Measurements from ENCODE around the gene MRPL42. TPM values are rescaled to one million over a fixed set of nuclear protein-coding genes. Genes with fewer than 3 reads are reported as not detected.
"Not testable (repeated sequence)": the region's sequence is repeated elsewhere in the genome, so short reads cannot be mapped to it uniquely, and the experiment has no call there.

The MRPL42 gene
- total RNA-seq, 1 donor from 2014 or later = 287 TPM

GRCh38 chr12:93482721-93483120 lies 15.4 kb downstream of the MRPL42 start:
- Histone ChIP-seq H3F3A (ENCODE audit: low read depth) (no peaks in the 10 kb centered on the region), H3K9ac (no peak overlapping the region), H4K20me1 (ENCODE audit: low read depth) (peaks cover 36% of the 10 kb centered on the region), H3K9me3 (ENCODE audit: low read depth) (no peaks in the 10 kb centered on the region), H3K27ac (no peak overlapping the region), H2AFZ (replicated peaks) (no peak overlapping the region), H3K79me2 (ENCODE audit: low read depth) (peaks cover 38% of the 10 kb centered on the region), H3K27me3 (no peaks in the 10 kb centered on the region), H3K4me3 (no peak overlapping the region), H3K4me2 (no peak overlapping the region), H3K36me3 (peaks cover 38% of the 10 kb centered on the region), H3K4me1 (no peaks in the 10 kb centered on the region)
- DNase-seq (ENCODE audit: low spot score) = no peak
- H3K27me3 Mint-ChIP-seq (ENCODE audit: insufficient read depth, low read depth) = no peaks in the 10 kb centered on the region
- no peak overlapping the region for H3K27ac Mint-ChIP-seq
- no peaks in the 10 kb centered on the region for H3K9me3 Mint-ChIP-seq
- H3K4me1 Mint-ChIP-seq = no peaks in the 10 kb centered on the region
- H3K4me3 Mint-ChIP-seq = no peak overlapping the region
- peaks cover 12% of the 10 kb centered on the region for H3K36me3 Mint-ChIP-seq
- TF ChIP-seq EZH2 (IDR thresholded peaks at IDR 0.05) (no peak), CTCF (IDR thresholded peaks at IDR 0.05) (no peak), EZH2phosphoT487 (IDR thresholded peaks at IDR 0.05) (no peak)

- no peak overlapping the region for H3K4me3 ChIP-seq
- no peaks in the 10 kb centered on the region for H3K27me3 ChIP-seq
- no peak overlapping the region for H2AFZ ChIP-seq (replicated peaks)
- H3K4me2 ChIP-seq = no peak overlapping the region
- Mint-ChIP-seq H3K36me3 (peaks cover 12% of the 10 kb centered on the region), H3K4me3 (no peak overlapping the region), H3K27me3 (ENCODE audit: insufficient read depth, low read depth) (no peaks in the 10 kb centered on the region), H3K27ac (no peak overlapping the region), H3K4me1 (no peaks in the 10 kb centered on the region), H3K9me3 (no peaks in the 10 kb centered on the region)
- TF ChIP-seq CTCF (IDR thresholded peaks at IDR 0.05) (no peak), EZH2phosphoT487 (IDR thresholded peaks at IDR 0.05) (no peak), EZH2 (IDR thresholded peaks at IDR 0.05) (no peak)
- H3K9me3 ChIP-seq (ENCODE audit: low read depth) = no peaks in the 10 kb centered on the region
- DNase-seq (ENCODE audit: low spot score) = no peak
- no peak overlapping the region for H3K27ac ChIP-seq
- H3K36me3 ChIP-seq = peaks cover 40% of the 10 kb centered on the region
- no peaks in the 10 kb centered on the region for H3K4me1 ChIP-seq
- peaks cover 30% of the 10 kb centered on the region for H4K20me1 ChIP-seq (ENCODE audit: low read depth)
- H3F3A ChIP-seq (ENCODE audit: low read depth) = no peaks in the 10 kb centered on the region
- no peak overlapping the region for H3K9ac ChIP-seq
- peaks cover 35% of the 10 kb centered on the region for H3K79me2 ChIP-seq (ENCODE audit: low read depth)
Observed at GRCh38 chr12:93483151-93483807, 16.0 kb downstream of the MRPL42 start.

GRCh38 chr12:93484315-93484981 lies 17.1 kb downstream of the MRPL42 start:
- TF ChIP-seq EZH2phosphoT487 (IDR thresholded peaks at IDR 0.05) = no peak
- no peak for TF ChIP-seq EZH2 (IDR thresholded peaks at IDR 0.05)
- TF ChIP-seq CTCF (IDR thresholded peaks at IDR 0.05) = no peak
- H3K9me3 ChIP-seq (ENCODE audit: low read depth) = no peaks in the 10 kb centered on the region
- peaks cover 38% of the 10 kb centered on the region for H3K79me2 ChIP-seq (ENCODE audit: low read depth)
- Mint-ChIP-seq H3K4me1 (no peaks in the 10 kb centered on the region), H3K4me3 (no peak overlapping the region), H3K27ac (no peak overlapping the region), H3K27me3 (ENCODE audit: insufficient read depth, low read depth) (no peaks in the 10 kb centered on the region), H3K9me3 (no peaks in the 10 kb centered on the region), H3K36me3 (peaks cover 19% of the 10 kb centered on the region)
- no peak overlapping the region for H3K4me2 ChIP-seq
- no peak overlapping the region for H2AFZ ChIP-seq (replicated peaks)
- no peaks in the 10 kb centered on the region for H3F3A ChIP-seq (ENCODE audit: low read depth)
- H3K27ac ChIP-seq = no peak overlapping the region
- DNase-seq (ENCODE audit: low spot score) = no peak
- peaks cover 45% of the 10 kb centered on the region for H3K36me3 ChIP-seq
- H4K20me1 ChIP-seq (ENCODE audit: low read depth) = peaks cover 28% of the 10 kb centered on the region
- no peaks in the 10 kb centered on the region for H3K27me3 ChIP-seq
- no peak overlapping the region for H3K4me3 ChIP-seq
- H3K9ac ChIP-seq = no peak overlapping the region
- H3K4me1 ChIP-seq = no peaks in the 10 kb centered on the region

GRCh38 chr12:93492808-93493207 lies 25.5 kb downstream of the MRPL42 start:
- not testable (repeated sequence) for H3K27ac Mint-ChIP-seq; H3F3A ChIP-seq (ENCODE audit: low read depth); H3K27me3 Mint-ChIP-seq (ENCODE audit: insufficient read depth, low read depth); H3K27me3 ChIP-seq; H3K27ac ChIP-seq; DNase-seq (ENCODE audit: low spot score); H3K9me3 ChIP-seq (ENCODE audit: low read depth); H3K4me3 Mint-ChIP-seq; H3K4me1 ChIP-seq; H3K4me1 Mint-ChIP-seq; H4K20me1 ChIP-seq (ENCODE audit: low read depth); H3K4me2 ChIP-seq; H3K4me3 ChIP-seq; H3K9ac ChIP-seq; H2AFZ ChIP-seq (replicated peaks); H3K9me3 Mint-ChIP-seq
- H3K36me3 Mint-ChIP-seq = peaks cover 51% of the 10 kb centered on the region
- H3K36me3 ChIP-seq = peaks cover 17% of the 10 kb centered on the region
- peaks cover 12% of the 10 kb centered on the region for H3K79me2 ChIP-seq (ENCODE audit: low read depth)

Data from neural progenitor cell (in vitro differentiated cells).